NCI-H1694 (cell line): Measurements from ENCODE around the gene SLC15A4.

Experiments used
- DNase-seq: peaks from one replicate; lab custom pipeline; 2025; lab: John Stamatoyannopoulos, UW

The SLC15A4 gene

GRCh38 chr12:128794661-128795529 lies 28.9 kb downstream of the SLC15A4 start:
- no peak for DNase-seq

- no peak for DNase-seq
These were observed 30.1 kb downstream of the SLC15A4 start for GRCh38 chr12:128793701-128794100.

- DNase-seq: no peak
These were observed 30.9 kb downstream of the SLC15A4 start for GRCh38 chr12:128792881-128793280.

GRCh38 chr12:128792398-128792797 lies 31.4 kb downstream of the SLC15A4 start:
- no peak for DNase-seq

GRCh38 chr12:128791395-128792322 lies 32.1 kb downstream of the SLC15A4 start:
- no peak for DNase-seq

- DNase-seq: no peak
These were observed 32.9 kb downstream of the SLC15A4 start for GRCh38 chr12:128790653-128791373.

- no peak for DNase-seq
These were observed 33.5 kb downstream of the SLC15A4 start for GRCh38 chr12:128790221-128790620.

DNA sequence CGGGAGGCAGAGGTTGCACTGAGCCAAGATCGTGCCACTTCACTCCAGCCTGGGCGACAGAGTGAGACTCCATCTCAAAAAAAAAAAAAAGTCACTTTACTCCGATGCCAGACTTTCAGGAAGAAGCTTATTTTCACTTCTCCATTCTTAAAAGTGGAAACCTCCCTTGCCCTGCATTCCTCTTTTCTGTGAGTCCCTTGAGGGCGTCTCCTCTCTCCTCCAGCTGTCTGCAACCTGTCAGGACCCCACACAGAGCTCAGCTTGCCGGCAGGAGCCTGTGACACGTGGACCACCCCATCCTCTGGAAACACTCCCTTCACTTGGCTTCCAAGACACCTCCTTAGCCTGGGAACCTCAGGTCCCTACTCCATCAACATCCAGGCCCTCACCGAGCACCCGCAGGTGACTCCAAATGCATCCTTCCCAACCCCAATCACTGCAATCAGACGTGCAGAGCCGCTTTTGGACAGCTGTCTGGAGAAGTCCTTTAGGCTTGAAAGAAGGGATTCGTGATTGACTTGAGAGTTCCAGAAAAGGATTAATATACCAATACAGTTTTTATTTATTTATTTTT lies 34.3 kb downstream of the SLC15A4 start:
- DNase-seq: no peak

- DNase-seq: no peak
These were observed 35.9 kb downstream of the SLC15A4 start for GRCh38 chr12:128787827-128788226.

DNA sequence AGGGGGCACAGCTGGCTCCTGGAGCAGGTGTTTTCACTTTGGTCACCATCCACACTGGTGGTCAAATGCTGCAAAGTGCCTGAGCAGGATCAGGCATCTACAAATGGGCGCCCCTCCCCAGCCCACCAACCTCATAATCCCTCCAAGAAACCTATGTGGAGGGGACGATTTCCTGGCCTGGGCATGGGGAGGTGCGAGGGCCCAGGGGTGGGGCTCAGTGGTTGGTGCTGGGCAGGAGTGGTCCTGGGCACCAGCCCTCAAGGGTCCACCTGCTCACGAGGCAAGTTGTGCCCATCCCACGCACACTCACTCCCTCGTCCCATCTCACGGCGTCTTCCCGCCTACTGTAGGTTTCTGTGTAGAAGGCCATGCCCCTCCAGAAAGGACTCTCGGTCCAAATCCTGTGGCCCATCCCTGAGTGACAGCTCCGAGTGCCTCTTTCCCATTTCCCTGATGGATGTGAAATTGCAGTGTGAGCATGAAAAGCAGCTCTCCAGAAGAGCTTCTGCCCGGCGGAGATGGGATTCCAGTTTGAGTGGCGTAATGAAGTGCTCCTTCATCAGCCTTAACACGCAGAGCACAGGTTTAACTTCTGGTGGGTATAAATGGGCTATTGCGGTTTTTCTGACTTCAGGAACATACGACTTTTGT lies 36.9 kb downstream of the SLC15A4 start:
- DNase-seq: no peak

DNA sequence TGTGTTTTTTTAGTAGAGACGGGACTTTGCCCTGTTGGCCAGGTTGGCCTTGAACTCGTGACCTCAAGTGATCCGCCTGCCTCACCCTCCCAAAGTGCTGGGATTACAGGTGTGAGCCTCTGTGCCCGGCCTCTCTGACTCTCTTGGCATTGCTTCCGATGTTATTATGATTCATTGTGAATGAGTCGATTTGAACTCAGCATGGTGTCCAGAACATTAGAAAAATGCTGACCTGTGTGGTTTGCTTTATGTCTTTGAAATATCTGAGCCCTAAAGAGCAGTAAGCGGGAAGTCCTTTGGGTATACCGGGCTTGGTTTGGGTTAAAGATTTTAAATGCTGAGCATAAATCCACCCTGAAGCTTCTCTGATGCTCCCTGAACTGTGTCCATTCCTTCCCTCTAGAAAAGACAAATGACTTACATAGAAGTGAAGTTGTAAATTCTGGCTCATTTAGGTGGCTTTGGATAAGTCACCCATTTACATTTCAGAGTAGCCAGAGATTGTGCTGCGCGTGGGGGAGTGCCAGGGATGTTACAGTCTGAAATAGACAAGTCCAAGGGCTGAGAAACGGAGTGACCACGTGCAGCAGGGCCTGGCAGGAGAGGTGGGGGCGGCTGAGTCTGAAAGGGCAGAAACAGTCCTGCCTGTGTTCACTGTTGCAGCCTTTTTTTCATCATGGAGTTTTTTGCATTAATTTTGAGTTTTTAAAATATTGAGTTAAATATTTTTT lies 39.6 kb downstream of the SLC15A4 start:
- DNase-seq: no peak

DNA sequence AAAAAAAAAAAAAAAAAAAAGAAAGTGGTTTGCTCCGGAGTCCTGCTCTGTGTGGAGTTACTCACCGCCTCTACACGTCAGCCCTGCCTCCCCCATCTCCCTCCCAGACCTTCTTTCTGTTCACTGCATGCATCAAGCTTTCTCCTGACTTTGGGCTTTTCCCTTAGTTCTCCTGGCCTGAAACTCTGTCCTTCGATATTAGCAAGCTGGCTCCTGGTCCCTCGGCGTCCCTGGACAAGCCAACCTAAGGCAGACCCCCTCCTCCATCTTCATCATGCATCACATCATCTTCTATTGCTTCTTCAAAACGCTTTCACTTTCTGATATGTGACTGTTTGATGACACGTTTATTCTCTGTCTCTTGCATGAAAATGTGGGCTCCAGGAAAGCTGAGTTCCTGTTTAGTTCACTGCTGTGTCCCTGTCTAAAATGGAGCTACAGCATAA lies 40.6 kb downstream of the SLC15A4 start:
- DNase-seq: no peak

DNA sequence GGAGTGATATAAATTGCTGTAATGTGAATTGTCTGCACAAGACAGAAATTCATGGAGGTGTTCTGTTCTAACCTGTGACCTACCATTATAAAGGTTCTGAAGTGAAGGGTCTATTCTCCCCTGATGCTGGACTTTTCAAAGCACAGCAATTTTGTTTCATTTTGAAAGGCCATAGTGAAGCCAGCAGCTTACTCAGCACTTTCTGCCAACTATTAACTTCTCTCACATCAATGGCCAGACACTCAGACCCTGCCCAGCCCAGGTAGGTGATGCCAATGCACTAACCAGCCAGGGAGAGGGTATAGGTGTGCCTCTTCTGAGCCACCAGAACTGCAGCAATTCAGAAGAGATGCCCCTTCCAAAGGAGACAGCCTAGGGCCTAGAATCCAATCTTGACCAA lies 43.9 kb downstream of the SLC15A4 start:
- DNase-seq: no peak

DNA sequence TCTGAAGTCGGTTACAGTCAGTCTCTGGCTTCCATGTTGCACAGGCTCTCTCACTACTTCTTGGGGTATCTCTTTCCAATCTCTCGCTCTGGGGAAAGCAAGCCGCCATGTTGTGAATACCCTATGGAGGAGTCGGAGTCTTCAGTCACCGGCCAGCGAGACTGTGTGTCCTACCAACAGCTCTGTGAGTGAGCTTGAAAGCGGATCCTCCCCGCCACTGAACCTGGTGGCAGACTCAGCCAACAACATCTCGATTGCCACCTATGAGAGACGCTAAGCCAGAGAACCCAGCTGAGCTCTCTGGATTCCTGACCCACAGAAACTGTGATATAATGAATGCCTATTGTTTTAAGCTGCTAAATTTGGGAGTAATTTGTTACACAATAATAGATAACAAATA lies 51.5 kb downstream of the SLC15A4 start:
- no peak for DNase-seq

DNA sequence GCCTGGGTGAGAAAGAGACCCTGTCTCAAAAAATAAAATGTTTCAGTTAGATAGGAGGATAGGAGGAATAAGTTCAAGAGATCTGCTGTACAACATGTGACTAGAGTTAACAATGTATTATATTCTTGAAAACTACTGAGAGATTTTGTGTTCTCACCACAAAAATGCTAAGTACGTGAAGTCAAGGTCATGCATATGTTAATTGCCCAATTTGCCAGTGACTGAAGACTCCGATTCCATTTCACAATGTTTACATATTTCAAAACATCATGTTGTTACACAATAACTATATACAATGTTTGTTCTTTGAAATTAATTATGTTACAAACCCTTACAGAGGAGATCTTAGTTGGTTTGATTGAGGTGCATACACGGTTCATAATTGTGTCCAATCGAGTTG lies 52.1 kb downstream of the SLC15A4 start:
- no peak for DNase-seq

GRCh38 chr12:128767518-128767917 lies 56.2 kb downstream of the SLC15A4 start:
- no peak for DNase-seq

- DNase-seq: no peak
These were observed 56.8 kb downstream of the SLC15A4 start for GRCh38 chr12:128766738-128767501.

GRCh38 chr12:128763395-128763794 lies 60.4 kb downstream of the SLC15A4 start:
- DNase-seq: no peak

- DNase-seq: no peak
These were observed 62.4 kb downstream of the SLC15A4 start for GRCh38 chr12:128761379-128761790.

DNA sequence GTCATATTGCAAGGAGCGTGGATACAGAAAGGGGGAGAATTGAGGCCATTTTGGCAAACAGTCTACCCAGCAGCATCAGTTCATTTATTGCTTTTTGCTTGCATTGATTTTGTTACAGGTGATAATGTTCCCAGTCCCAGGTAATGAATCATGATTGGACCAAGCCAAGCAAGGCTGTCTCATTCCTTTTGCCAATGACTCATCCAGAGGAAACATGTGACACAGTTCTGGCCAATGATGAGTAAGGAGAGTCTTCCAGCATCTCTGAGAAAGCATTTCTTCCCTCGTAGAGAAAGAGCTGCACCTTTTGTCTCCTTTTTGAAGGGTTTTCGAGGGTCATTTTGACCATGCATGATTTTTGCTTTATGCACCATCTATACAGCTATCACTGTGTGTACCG lies 68.2 kb downstream of the SLC15A4 start:
- no peak for DNase-seq
